OCI-LY7 (cell line): ENCODE results near the gene DEXI. TPM values are rescaled to one million over a fixed set of nuclear protein-coding genes. Genes with fewer than 3 reads are reported as not detected.

Experiments
- BruUV-seq: library from RNA; stranded (reverse); fragments of 400-500 nt; replicated peaks from 2 replicates; lab custom pipeline; 2021; lab: Mats Ljungman, UMichigan
- CTCF ChIA-PET: fragments of 300-600 bp; sonication (Branson Sonifier 250); formaldehyde crosslinking; loops from one replicate; lab custom pipeline; 2022; ENCODE audit warnings: antibody characterized with exemption; ENCODE audit not compliant: unreplicated experiment; lab: Charles Lee
- POLR2A ChIA-PET: fragments of 300-600 bp; sonication (Branson Sonifier 250); formaldehyde crosslinking; loops from one replicate; lab custom pipeline; 2022; ENCODE audit warnings: antibody characterized with exemption; lab: Charles Lee
- DNase-seq: peaks from one replicate; pipeline ENCODE4 v3.0.0-alpha.2; 2015; ENCODE audit warnings: low spot score
- H2AFZ ChIP-seq: fragments of 200-600 bp; sonication (generic), shearing (Covaris generic); 2 replicates; pipeline ENCODE4 v1.6.1; 2014; ENCODE audit warnings: mild to moderate bottlenecking, antibody characterized with exemption, low read length, moderate library complexity
- H3K27ac ChIP-seq: fragments of 200-600 bp; sonication (generic); 2 replicates; pipeline ENCODE4 v1.5.1; 2014; ENCODE audit warnings: mixed run types, low read depth, mild to moderate bottlenecking, moderate library complexity, low read length, inconsistent platforms; ENCODE audit not compliant: poor library complexity, severe bottlenecking
- H3K36me3 ChIP-seq: fragments of 200-600 bp; sonication (generic); 2 replicates; pipeline ENCODE4 v1.6.1; 2014; ENCODE audit warnings: mild to moderate bottlenecking, antibody characterized with exemption, low read length, moderate library complexity, mixed read lengths; ENCODE audit not compliant: insufficient read depth
- H3K4me1 ChIP-seq: fragments of 200-600 bp; sonication (generic); 2 replicates; pipeline ENCODE4 v1.5.1; 2014; ENCODE audit warnings: mild to moderate bottlenecking, low read length; ENCODE audit not compliant: insufficient read depth, poor library complexity, severe bottlenecking
- H3K4me2 ChIP-seq: fragments of 200-600 bp; sonication (generic); 2 replicates; pipeline ENCODE4 v1.6.1; 2014; ENCODE audit warnings: mild to moderate bottlenecking, low read length
- H3K4me3 ChIP-seq: fragments of 200-600 bp; sonication (generic); 2 replicates; pipeline ENCODE4 v1.5.1; 2014; ENCODE audit warnings: mild to moderate bottlenecking, low read depth, low read length; ENCODE audit not compliant: poor library complexity, severe bottlenecking
- H3K79me2 ChIP-seq: fragments of 200-600 bp; sonication (generic); 2 replicates; pipeline ENCODE4 v1.6.1; 2016; ENCODE audit warnings: low read depth, mild to moderate bottlenecking, low read length, moderate library complexity, mixed read lengths; ENCODE audit not compliant: insufficient read depth
- H3K9me2 ChIP-seq: fragments of 200-600 bp; sonication (generic); 2 replicates; pipeline ENCODE4 v1.6.1; 2016; ENCODE audit warnings: mild to moderate bottlenecking, low read length, mixed read lengths; ENCODE audit not compliant: insufficient read depth
- H3K9me3 ChIP-seq: fragments of 200-600 bp; sonication (generic); 2 replicates; pipeline ENCODE4 v1.6.1; 2014; ENCODE audit warnings: mild to moderate bottlenecking, mixed run types, low read length, mixed read lengths
- H4K20me1 ChIP-seq: fragments of 200-600 bp; sonication (generic); 2 replicates; pipeline ENCODE4 v1.6.1; 2014; ENCODE audit warnings: mild to moderate bottlenecking, antibody characterized with exemption, low read length, moderate library complexity, mixed read lengths; ENCODE audit not compliant: insufficient read depth
- EZH2phosphoT487 ChIP-seq: fragments of 200-600 bp; sonication (generic); IDR thresholded peaks from 2 replicates; pipeline ENCODE4 v1.6.1; 2018; ENCODE audit warnings: low read depth, borderline replicate concordance, mild to moderate bottlenecking, mixed run types, antibody characterized with exemption, low read length, moderate library complexity, mixed read lengths
- intact Hi-C: fragments of 100-400 bp; cut with micrococcal nuclease; formaldehyde crosslinking; loops from one replicate; pipeline ENCODE4 v1.10.0; 2022; ENCODE audit not compliant: unreplicated experiment
- total RNA-seq, 2 experiments: library from RNA; depleted of rRNA in 1 of 2; stranded (reverse); fragments of >200 nt in 1 of 2; shearing (Covaris generic) in 1 of 2; gene quantifications; 2 replicates each; pipeline ENCODE4 v1.2.3, GENCODE V29; 2014 to 2022
- TF ChIP-seq, protein P1 (sequence below): fragments of 200-600 bp; sonication (generic); conservative IDR thresholded peaks from 2 replicates; pipeline ENCODE4 v1.5.1; 2014; ENCODE audit warnings: mild to moderate bottlenecking, antibody characterized with exemption, low read length, moderate library complexity, mixed read lengths

DEXI gene
- total RNA-seq, 2 experiments from 2014 or later = 15.1 to 17.6 TPM

DNA sequence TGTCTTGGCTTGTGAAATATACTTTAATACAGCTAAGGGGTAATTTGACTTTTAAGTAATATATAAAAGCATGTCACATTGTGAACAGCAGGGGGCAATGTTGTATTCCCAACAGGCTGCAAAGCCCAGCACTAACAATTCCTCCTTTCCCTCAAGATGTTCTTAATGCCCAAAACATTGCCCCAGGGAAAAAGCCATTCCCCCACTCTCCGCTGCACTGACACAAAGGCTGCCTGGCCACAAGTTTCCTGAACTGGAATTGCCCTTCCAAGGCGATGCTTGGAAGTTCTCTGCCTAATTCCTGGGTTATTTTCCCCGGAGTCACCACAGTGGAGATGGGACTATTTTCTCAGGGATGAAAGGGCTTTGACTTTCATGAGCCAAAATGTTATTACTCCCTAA, 29.3 kb upstream of the DEXI start:
- peak; percentile 66 for DNase-seq
- no peak overlapping the region for H3K27ac ChIP-seq

DNA sequence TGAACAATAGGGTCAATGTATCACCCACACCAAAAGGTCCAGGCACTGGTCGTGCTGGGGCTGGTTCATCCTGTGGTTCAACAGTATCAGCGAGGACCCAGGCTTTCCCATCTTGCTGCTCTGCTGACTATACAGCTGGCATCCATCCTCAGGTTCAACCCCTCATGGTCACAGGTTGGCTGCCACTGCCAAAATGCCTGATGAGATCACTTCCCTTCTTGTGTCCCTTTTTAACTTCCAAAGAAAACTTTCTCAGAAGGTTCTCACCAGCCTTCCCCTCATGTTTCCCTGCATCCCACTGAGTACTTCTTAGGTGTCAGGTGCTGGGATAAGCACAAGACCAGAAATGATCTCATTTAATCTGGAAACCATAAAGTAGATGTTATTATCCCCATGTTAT, 27.8 kb upstream of the DEXI start:
- H2AFZ ChIP-seq = no peak overlapping the region
- no peaks in the 10 kb centered on the region for H3K9me2 ChIP-seq
- no peaks in the 10 kb centered on the region for H3K9me3 ChIP-seq
- POLR2A ChIA-PET = interaction anchor here (0.5 kb wide), 1 partner anchor 348 kb away, joined by 5 read pairs; no protein-coding TSS in a partner anchor
- no peaks in the 10 kb centered on the region for H3K79me2 ChIP-seq
- H3K36me3 ChIP-seq = peaks cover 78% of the 10 kb centered on the region
- no peaks in the 10 kb centered on the region for H4K20me1 ChIP-seq
- intact Hi-C loops = loop anchor here (2.0 to 5.0 kb wide), 2 partner anchors 385 to 402 kb away; no protein-coding TSS in a partner anchor
- no TSS peak for BruUV-seq
- H3K4me2 ChIP-seq = no peak overlapping the region
- no peak overlapping the region for H3K4me3 ChIP-seq
- no peak overlapping the region for H3K27ac ChIP-seq
- CTCF ChIA-PET = no interaction called here
- DNase-seq = no peak
- TF ChIP-seq, protein P1, sequence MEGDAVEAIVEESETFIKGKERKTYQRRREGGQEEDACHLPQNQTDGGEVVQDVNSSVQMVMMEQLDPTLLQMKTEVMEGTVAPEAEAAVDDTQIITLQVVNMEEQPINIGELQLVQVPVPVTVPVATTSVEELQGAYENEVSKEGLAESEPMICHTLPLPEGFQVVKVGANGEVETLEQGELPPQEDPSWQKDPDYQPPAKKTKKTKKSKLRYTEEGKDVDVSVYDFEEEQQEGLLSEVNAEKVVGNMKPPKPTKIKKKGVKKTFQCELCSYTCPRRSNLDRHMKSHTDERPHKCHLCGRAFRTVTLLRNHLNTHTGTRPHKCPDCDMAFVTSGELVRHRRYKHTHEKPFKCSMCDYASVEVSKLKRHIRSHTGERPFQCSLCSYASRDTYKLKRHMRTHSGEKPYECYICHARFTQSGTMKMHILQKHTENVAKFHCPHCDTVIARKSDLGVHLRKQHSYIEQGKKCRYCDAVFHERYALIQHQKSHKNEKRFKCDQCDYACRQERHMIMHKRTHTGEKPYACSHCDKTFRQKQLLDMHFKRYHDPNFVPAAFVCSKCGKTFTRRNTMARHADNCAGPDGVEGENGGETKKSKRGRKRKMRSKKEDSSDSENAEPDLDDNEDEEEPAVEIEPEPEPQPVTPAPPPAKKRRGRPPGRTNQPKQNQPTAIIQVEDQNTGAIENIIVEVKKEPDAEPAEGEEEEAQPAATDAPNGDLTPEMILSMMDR = no peak
- TF ChIP-seq EZH2phosphoT487 = no peak
- peaks cover 10% of the 10 kb centered on the region for H3K4me1 ChIP-seq

More for the DNA sequence above, 29.3 kb upstream of the DEXI start:
- H3K4me2 ChIP-seq = no peak overlapping the region
- BruUV-seq = no TSS peak
- no peaks in the 10 kb centered on the region for H3K79me2 ChIP-seq
- no peaks in the 10 kb centered on the region for H3K9me3 ChIP-seq
- H3K4me3 ChIP-seq = no peak overlapping the region
- H3K36me3 ChIP-seq = peaks cover 76% of the 10 kb centered on the region
- no peaks in the 10 kb centered on the region for H3K4me1 ChIP-seq
- CTCF ChIA-PET = interaction anchor here (1.4 kb wide), 1 partner anchor 11 kb away, joined by 4 read pairs; no protein-coding TSS in a partner anchor
- no peaks in the 10 kb centered on the region for H3K9me2 ChIP-seq
- intact Hi-C loops = loop anchor here (2.0 to 5.0 kb wide), 2 partner anchors 383 to 401 kb away; no protein-coding TSS in a partner anchor
- TF ChIP-seq EZH2phosphoT487 = no peak
- TF ChIP-seq, protein P1 = peak; percentile 91
- H2AFZ ChIP-seq = no peak overlapping the region
- H4K20me1 ChIP-seq = no peaks in the 10 kb centered on the region
- POLR2A ChIA-PET = no interaction called here

DNA sequence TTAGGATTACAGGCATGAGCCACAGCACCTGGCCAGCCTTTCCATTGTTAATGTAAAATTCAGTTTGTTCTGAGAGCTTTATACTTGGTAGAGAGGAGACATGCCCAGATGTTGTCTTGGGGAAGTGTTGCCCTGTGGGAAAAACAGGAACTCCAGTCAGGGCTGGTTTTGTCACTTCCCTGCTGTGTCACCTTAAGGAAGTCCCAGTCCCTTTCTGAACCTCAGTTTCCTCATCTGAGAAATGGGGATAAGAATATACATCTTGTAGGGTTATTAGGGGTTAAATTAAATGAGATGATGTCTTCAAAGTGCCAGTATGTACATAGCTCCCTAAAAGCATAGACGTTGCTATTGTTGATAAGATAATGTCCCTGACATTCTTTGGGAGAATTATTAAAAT, 27.3 kb upstream of the DEXI start:
- Histone ChIP-seq H3K4me3 (no peak overlapping the region), H3K27ac (no peak overlapping the region), H3K4me1 (peaks cover 13% of the 10 kb centered on the region), H3K4me2 (no peak overlapping the region), H2AFZ (no peak overlapping the region), H4K20me1 (no peaks in the 10 kb centered on the region), H3K36me3 (peaks cover 78% of the 10 kb centered on the region), H3K79me2 (no peaks in the 10 kb centered on the region), H3K9me3 (no peaks in the 10 kb centered on the region), H3K9me2 (no peaks in the 10 kb centered on the region)
- CTCF ChIA-PET = no interaction called here
- POLR2A ChIA-PET = interaction anchor here (0.5 kb wide), 1 partner anchor 349 kb away, joined by 5 read pairs; no protein-coding TSS in a partner anchor
- no TSS peak for BruUV-seq
- DNase-seq = no peak
- intact Hi-C loops = loop anchor here (2.0 to 5.0 kb wide), 2 partner anchors 385 to 403 kb away; no protein-coding TSS in a partner anchor
- TF ChIP-seq EZH2phosphoT487 = no peak
